HG02798 (cell line): ENCODE measurements around the gene ZMAT1.
"Not testable (repeated sequence)": the region's sequence is repeated elsewhere in the genome, so short reads cannot be mapped to it uniquely, and the experiment has no call there.

Experiments
- ATAC-seq: cut with Tn5 transposase; IDR thresholded peaks from one replicate; pipeline ENCODE4 v1.9.1; 2021; ENCODE audit warnings: mild to moderate bottlenecking; ENCODE audit not compliant: unreplicated experiment, poor library complexity

Gene ZMAT1

GRCh38 chrX:101931488-101932248, at the start of gene ZMAT1:
ZMAT1 (minus strand) TSS chrX:101932027; CDS start chrX:101932008, 19 bp downstream.
- ATAC-seq = peak; percentile 94

GRCh38 chrX:101977106-101977505, 45.3 kb upstream of the ZMAT1 start:
- no peak for ATAC-seq

GRCh38 chrX:101973066-101973465, 41.2 kb upstream of the ZMAT1 start:
- ATAC-seq = no peak

GRCh38 chrX:101964923-101965539, 33.2 kb upstream of the ZMAT1 start:
- not testable (repeated sequence) for ATAC-seq

- ATAC-seq = no peak
These were observed 26.3 kb upstream of the ZMAT1 start for GRCh38 chrX:101958139-101958538.

- ATAC-seq = no peak
These were observed 25.3 kb upstream of the ZMAT1 start for GRCh38 chrX:101957174-101957573.

- no peak for ATAC-seq
These were observed 24.7 kb upstream of the ZMAT1 start for GRCh38 chrX:101956556-101956955.

- ATAC-seq = no peak
These were observed 18.8 kb upstream of the ZMAT1 start for GRCh38 chrX:101950581-101950980.

- no peak for ATAC-seq
These were observed 383 bp upstream of the ZMAT1 start for GRCh38 chrX:101932249-101932570.

- ATAC-seq = peak; percentile 11
These were observed 715 bp downstream of the ZMAT1 start for GRCh38 chrX:101931136-101931487.

GRCh38 chrX:101925733-101926132, 6.1 kb downstream of the ZMAT1 start:
- ATAC-seq = no peak

- no peak for ATAC-seq
These were observed 13.1 kb downstream of the ZMAT1 start for GRCh38 chrX:101918751-101919150.

- no peak for ATAC-seq
These were observed 25.6 kb downstream of the ZMAT1 start for GRCh38 chrX:101906136-101906796.

GRCh38 chrX:101904996-101905395, 26.8 kb downstream of the ZMAT1 start:
- no peak for ATAC-seq
